Measurements from ENCODE around the gene LZTS2. TPM values are rescaled to one million over a fixed set of nuclear protein-coding genes. Genes with fewer than 3 reads are reported as not detected.

Gene LZTS2
- total RNA-seq, 1 experiment from 2014 or later: 69.1 TPM

GRCh38 chr10:100978121-100978900 is 21.3 kb upstream of the LZTS2 start:
- H2BK15ac ChIP-seq (ENCODE audit: low read depth, low read length): no peak overlapping the region
- H3K56ac ChIP-seq (ENCODE audit: insufficient read length, low read depth, low read length): no peak overlapping the region
- H2AK5ac ChIP-seq (ENCODE audit: insufficient read length, low read length): no peak overlapping the region
- H3K79me2 ChIP-seq (ENCODE audit: insufficient read depth, low read length): no peaks in the 10 kb centered on the region
- no peaks in the 10 kb centered on the region for H3K23me2 ChIP-seq (ENCODE audit: insufficient read length, low read depth, low read length, poor library complexity, severe bottlenecking)
- H3K4me2 ChIP-seq (ENCODE audit: insufficient read depth, insufficient read length, low read length): no peak overlapping the region
- no CpG with 5 or more reads among the region's 13 CpGs for WGBS (ENCODE audit: extremely low coverage, insufficient read length, low lambda C conversion rate)
- no peak overlapping the region for H3K27ac ChIP-seq (ENCODE audit: insufficient read length, low read depth, low read length)
- H3K27me3 ChIP-seq (ENCODE audit: insufficient read depth, low read length): no peaks in the 10 kb centered on the region
- no peaks in the 10 kb centered on the region for H4K20me1 ChIP-seq (ENCODE audit: control insufficient read depth, insufficient read depth, insufficient read length)
- H3K9ac ChIP-seq (ENCODE audit: extremely low read depth, insufficient read length, low read length): no peak overlapping the region
- no peak overlapping the region for H4K91ac ChIP-seq (ENCODE audit: insufficient read length, low read depth, low read length)
- no peak overlapping the region for H2BK120ac ChIP-seq (ENCODE audit: low read depth, low read length, poor library complexity, severe bottlenecking)
- no peaks in the 10 kb centered on the region for H3K4me1 ChIP-seq (ENCODE audit: insufficient read depth, low read length)
- TF ChIP-seq, protein P1, sequence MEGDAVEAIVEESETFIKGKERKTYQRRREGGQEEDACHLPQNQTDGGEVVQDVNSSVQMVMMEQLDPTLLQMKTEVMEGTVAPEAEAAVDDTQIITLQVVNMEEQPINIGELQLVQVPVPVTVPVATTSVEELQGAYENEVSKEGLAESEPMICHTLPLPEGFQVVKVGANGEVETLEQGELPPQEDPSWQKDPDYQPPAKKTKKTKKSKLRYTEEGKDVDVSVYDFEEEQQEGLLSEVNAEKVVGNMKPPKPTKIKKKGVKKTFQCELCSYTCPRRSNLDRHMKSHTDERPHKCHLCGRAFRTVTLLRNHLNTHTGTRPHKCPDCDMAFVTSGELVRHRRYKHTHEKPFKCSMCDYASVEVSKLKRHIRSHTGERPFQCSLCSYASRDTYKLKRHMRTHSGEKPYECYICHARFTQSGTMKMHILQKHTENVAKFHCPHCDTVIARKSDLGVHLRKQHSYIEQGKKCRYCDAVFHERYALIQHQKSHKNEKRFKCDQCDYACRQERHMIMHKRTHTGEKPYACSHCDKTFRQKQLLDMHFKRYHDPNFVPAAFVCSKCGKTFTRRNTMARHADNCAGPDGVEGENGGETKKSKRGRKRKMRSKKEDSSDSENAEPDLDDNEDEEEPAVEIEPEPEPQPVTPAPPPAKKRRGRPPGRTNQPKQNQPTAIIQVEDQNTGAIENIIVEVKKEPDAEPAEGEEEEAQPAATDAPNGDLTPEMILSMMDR (conservative IDR thresholded peaks at IDR 0.05): no peak
- no peak overlapping the region for H3K18ac ChIP-seq (ENCODE audit: insufficient read length, low read depth, low read length)
- no peak overlapping the region for H4K8ac ChIP-seq (replicated peaks; ENCODE audit: insufficient read length, low read depth, low read length)
- peaks cover 3 to 24% (median 21%) of the 10 kb centered on the region in 3 experiments; a peak in 6 of 7 replicates for H3K36me3 Mint-ChIP-seq (ENCODE audit: insufficient read depth in 1 of 3, low read depth in 3 of 3)
- no peak overlapping the region for H3K23ac ChIP-seq (ENCODE audit: insufficient read length, low read depth, low read length)
- no peak overlapping the region for H3K27ac Mint-ChIP-seq
- no peak overlapping the region for H2BK5ac ChIP-seq (ENCODE audit: insufficient read length, low read length)
- H3T11ph ChIP-seq (ENCODE audit: low read length): no peak overlapping the region
- H3K14ac ChIP-seq (ENCODE audit: insufficient read depth, low read length): no peak overlapping the region
- H4K5ac ChIP-seq (ENCODE audit: insufficient read length, low read depth, low read length): no peak overlapping the region
- H2AFZ ChIP-seq (ENCODE audit: low read length): no peak overlapping the region
- H3K27me3 Mint-ChIP-seq (ENCODE audit: low read depth): no peaks in the 10 kb centered on the region; the same call in 1 of the 2 replicates
- no peak for DNase-seq
- no peaks in the 10 kb centered on the region for H3K9me3 ChIP-seq (ENCODE audit: control insufficient read depth, low read depth, low read length)
- H3K4ac ChIP-seq (ENCODE audit: low read depth, low read length): no peak overlapping the region
- H3K79me1 ChIP-seq (ENCODE audit: insufficient read depth, low read depth, low read length, poor library complexity, severe bottlenecking): no peaks in the 10 kb centered on the region
- H3K4me3 Mint-ChIP-seq: no peak overlapping the region
- no peak overlapping the region for H2BK20ac ChIP-seq (ENCODE audit: low read depth, low read length, poor library complexity, severe bottlenecking)
- H3K4me1 Mint-ChIP-seq: no peaks in the 10 kb centered on the region
- H2BK12ac ChIP-seq (ENCODE audit: insufficient read length, low read depth, low read length): no peak overlapping the region
- H3K9me3 Mint-ChIP-seq: no peaks in the 10 kb centered on the region; a peak in 1 of 5 replicates
